ENCODE results near the gene CREB3. TPM values are rescaled to one million over a fixed set of nuclear protein-coding genes. Genes with fewer than 3 reads are reported as not detected.

Gene CREB3
- total and polyA plus RNA-seq, 9 of the 15 experiments (the other 6 are each of a cell fraction or from before 2014, with no cell fraction given) = 5.7 to 18.3 (median 14.9) TPM

GRCh38 chr9:35711501-35712428 lies 20.7 kb upstream of the CREB3 start:
- H3K36me3 ChIP-seq (ENCODE audit: control insufficient read depth, insufficient read depth, low read length) = peaks cover 90% of the 10 kb centered on the region; the same call in 2 of the 3 replicates
- no peak overlapping the region for H3K27ac ChIP-seq (ENCODE audit: extremely low read depth, low read depth, low read length)
- no peak overlapping the region for H3K4me3 ChIP-seq
- ATAC-seq (no peak), DNase-seq (ENCODE audit: extremely low read depth in 1 of 4, low spot score in 3 of 4) (no peak), FAIRE-seq (no peak)
- BruUV-seq (replicated peaks) = no TSS peak
- TF ChIP-seq POLR2AphosphoS5 (IDR thresholded peaks at IDR 0.05; ENCODE audit: control insufficient read depth, insufficient read depth, low read depth, low read length) = no peak
- no peak for TF ChIP-seq EP300 (IDR thresholded peaks at IDR 0.05; ENCODE audit: low read length)
- TF ChIP-seq ZNF644 (tag; IDR thresholded peaks at IDR 0.05; ENCODE audit: low read depth) = no peak
- TF ChIP-seq THRAP3 (IDR thresholded peaks at IDR 0.05; ENCODE audit: borderline replicate concordance) = no peak
- TF ChIP-seq, protein P1, sequence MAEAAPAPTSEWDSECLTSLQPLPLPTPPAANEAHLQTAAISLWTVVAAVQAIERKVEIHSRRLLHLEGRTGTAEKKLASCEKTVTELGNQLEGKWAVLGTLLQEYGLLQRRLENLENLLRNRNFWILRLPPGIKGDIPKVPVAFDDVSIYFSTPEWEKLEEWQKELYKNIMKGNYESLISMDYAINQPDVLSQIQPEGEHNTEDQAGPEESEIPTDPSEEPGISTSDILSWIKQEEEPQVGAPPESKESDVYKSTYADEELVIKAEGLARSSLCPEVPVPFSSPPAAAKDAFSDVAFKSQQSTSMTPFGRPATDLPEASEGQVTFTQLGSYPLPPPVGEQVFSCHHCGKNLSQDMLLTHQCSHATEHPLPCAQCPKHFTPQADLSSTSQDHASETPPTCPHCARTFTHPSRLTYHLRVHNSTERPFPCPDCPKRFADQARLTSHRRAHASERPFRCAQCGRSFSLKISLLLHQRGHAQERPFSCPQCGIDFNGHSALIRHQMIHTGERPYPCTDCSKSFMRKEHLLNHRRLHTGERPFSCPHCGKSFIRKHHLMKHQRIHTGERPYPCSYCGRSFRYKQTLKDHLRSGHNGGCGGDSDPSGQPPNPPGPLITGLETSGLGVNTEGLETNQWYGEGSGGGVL (CRISPR knock-in tag; IDR thresholded peaks at IDR 0.05) = no peak
- no peaks in the 10 kb centered on the region for H3K79me2 ChIP-seq (ENCODE audit: control insufficient read depth, insufficient read depth, low read length)
- H4K20me1 ChIP-seq (replicated peaks; ENCODE audit: control insufficient read depth, insufficient read depth, low read length) = no peaks in the 10 kb centered on the region
- H3K9ac ChIP-seq (ENCODE audit: insufficient read depth in 1 of 2, low read depth in 2 of 2, low read length in 2 of 2) = no peak overlapping the region
- 92% methylated on average over 18 of the region's 21 CpGs for WGBS (ENCODE audit: insufficient coverage, low coverage, missing lambda C conversion rate)
- CTCF ChIA-PET (ENCODE audit: low intra/inter-chr PET ratio) = no interaction called here
- H3K27me3 ChIP-seq (ENCODE audit: control insufficient read depth in 2 of 2, insufficient read depth in 2 of 2, low read length in 2 of 2) = no peaks in the 10 kb centered on the region
- H3K4me2 ChIP-seq (ENCODE audit: insufficient read depth, low read length) = no peak overlapping the region
- intact Hi-C loops (cut with micrococcal nuclease) (no loop called here), in situ Hi-C loops (cut with MboI) (no loop called here)
- H3K9me3 ChIP-seq (replicated peaks; ENCODE audit: control insufficient read depth, insufficient read depth, low read depth, low read length) = no peaks in the 10 kb centered on the region
- H2AFZ ChIP-seq (ENCODE audit: low read depth, low read length) = no peak overlapping the region
- POLR2A ChIA-PET = interaction anchor here (0.6 to 2.5 kb wide), 6 partner anchors 10 to 89 kb away, joined by 3 to 17 read pairs (median 6); no protein-coding TSS in a partner anchor
- peaks cover 3% of the 10 kb centered on the region for H3K9me1 ChIP-seq (ENCODE audit: control insufficient read depth, insufficient read depth, low read length)
- H3K4me1 ChIP-seq (replicated peaks in 1 of 2; ENCODE audit: control insufficient read depth in 2 of 2, insufficient read depth in 2 of 2, low read length in 2 of 2) = no peaks in the 10 kb centered on the region
